Right lobe of liver (tissue), 4 donors: Measurements from ENCODE around the gene WNT7A.

Source experiments
- CTCF ChIP-seq, 4 donors: fragments of 200-600 bp in 3 of 4; fragments of 450-650 bp in 1 of 4; IDR thresholded peaks; one replicate each; pipeline versions ENCODE4 v1.5.1 to v1.8.0; 2016 to 2022; ENCODE audit warnings: antibody characterized with exemption in 4 of 4, mild to moderate bottlenecking in 2 of 4
- POLR2A ChIP-seq: fragments of 450-650 bp; IDR thresholded peaks from one replicate; pipeline ENCODE4 v1.6.1; 2017; ENCODE audit warnings: antibody characterized with exemption, mild to moderate bottlenecking
- donor health status: DM: no; HTN: no; CAD: no.
- donor health status: DM: no; HTN: no; CAD: no.
- donor health status: DM: no; HTN: yes; CAD: no.

- no peak for TF ChIP-seq CTCF (IDR thresholded peaks at IDR 0.05)
- TF ChIP-seq POLR2A: no peak
Observed at GRCh38 chr3:13898346-13898745, 18.5 kb upstream of the WNT7A start.
